ENCODE data around the gene ATXN7L3.

- TF ChIP-seq EP300 (IDR thresholded peaks at IDR 0.05): no peak
- TF ChIP-seq, protein P1, sequence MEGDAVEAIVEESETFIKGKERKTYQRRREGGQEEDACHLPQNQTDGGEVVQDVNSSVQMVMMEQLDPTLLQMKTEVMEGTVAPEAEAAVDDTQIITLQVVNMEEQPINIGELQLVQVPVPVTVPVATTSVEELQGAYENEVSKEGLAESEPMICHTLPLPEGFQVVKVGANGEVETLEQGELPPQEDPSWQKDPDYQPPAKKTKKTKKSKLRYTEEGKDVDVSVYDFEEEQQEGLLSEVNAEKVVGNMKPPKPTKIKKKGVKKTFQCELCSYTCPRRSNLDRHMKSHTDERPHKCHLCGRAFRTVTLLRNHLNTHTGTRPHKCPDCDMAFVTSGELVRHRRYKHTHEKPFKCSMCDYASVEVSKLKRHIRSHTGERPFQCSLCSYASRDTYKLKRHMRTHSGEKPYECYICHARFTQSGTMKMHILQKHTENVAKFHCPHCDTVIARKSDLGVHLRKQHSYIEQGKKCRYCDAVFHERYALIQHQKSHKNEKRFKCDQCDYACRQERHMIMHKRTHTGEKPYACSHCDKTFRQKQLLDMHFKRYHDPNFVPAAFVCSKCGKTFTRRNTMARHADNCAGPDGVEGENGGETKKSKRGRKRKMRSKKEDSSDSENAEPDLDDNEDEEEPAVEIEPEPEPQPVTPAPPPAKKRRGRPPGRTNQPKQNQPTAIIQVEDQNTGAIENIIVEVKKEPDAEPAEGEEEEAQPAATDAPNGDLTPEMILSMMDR (IDR thresholded peaks at IDR 0.05): no peak
These were observed 7.1 kb upstream of the ATXN7L3 start for GRCh38 chr17:44206825-44207155.

Data from tibial nerve (tissue), 4 donors.